HCT116 (cell line): ENCODE results near the gene DNM2.

ENCODE experiments used
- CTCF ChIP-seq, 3 experiments: fragments of 200-600 bp in 1 of 3; sonication (generic) in 1 of 3; IDR thresholded peaks in 2 of 3; conservative IDR thresholded peaks in 1 of 3; 2 replicates each; pipeline ENCODE4 v1.5.1; 2012 to 2017; ENCODE audit warnings: low read depth in 2 of 3, low read length in 2 of 3, antibody characterized with exemption in 1 of 3, borderline replicate concordance in 1 of 3, control low read depth in 1 of 3, mild to moderate bottlenecking in 1 of 3, mixed read lengths in 1 of 3, mixed run types in 1 of 3, moderate library complexity in 1 of 3; ENCODE audit not compliant: insufficient read depth in 1 of 3
- FOSL1 ChIP-seq: IDR thresholded peaks from 2 replicates; pipeline ENCODE4 v1.6.1; 2012; ENCODE audit warnings: low read depth
- MAX ChIP-seq: IDR thresholded peaks from 2 replicates; pipeline ENCODE4 v1.6.1; 2012
- POLR2A ChIP-seq: IDR thresholded peaks from 2 replicates; pipeline ENCODE4 v1.7.0; 2011; ENCODE audit warnings: borderline replicate concordance; ENCODE audit not compliant: insufficient read depth, insufficient read length; ENCODE audit errors: extremely low read depth
- ZNF274 ChIP-seq: fragments of 200-500 bp; sonication (Bioruptor generic); IDR thresholded peaks from 2 replicates; pipeline ENCODE4 v1.6.1; 2014; ENCODE audit warnings: mild to moderate bottlenecking, low read depth, low read length, inconsistent platforms

GRCh38 chr19:10729411-10729810, 11.5 kb downstream of the DNM2 start:
- no peak for TF ChIP-seq CTCF (IDR thresholded peaks at IDR 0.05 in 2 of 3, conservative IDR thresholded peaks at IDR 0.05 in 1 of 3; ENCODE audit: borderline replicate concordance in 1 of 3, insufficient read depth in 1 of 3, low read depth in 2 of 3, low read length in 2 of 3)
- TF ChIP-seq POLR2A, result no peak
- no peak for TF ChIP-seq FOSL1
- TF ChIP-seq ZNF274, result no peak
- no peak for TF ChIP-seq MAX
